CD8-positive, alpha-beta memory T cell (primary cell): ENCODE data around the gene ATXN1L. TPM values are rescaled to one million over a fixed set of nuclear protein-coding genes. Genes with fewer than 3 reads are reported as not detected.
A peak's percentile ranks its signal among the peaks of the same experiment; 100 is the strongest.
"Not testable (repeated sequence)": the region's sequence is repeated elsewhere in the genome, so short reads cannot be mapped to it uniquely, and the experiment has no call there.

Source experiments
- CTCF ChIA-PET: fragments of 350-600 bp; sonication (Branson Sonifier 250); formaldehyde crosslinking; loops from one replicate; lab custom pipeline; 2021; ENCODE audit warnings: antibody characterized with exemption; lab: Charles Lee
- POLR2A ChIA-PET: fragments of 350-600 bp; sonication (Branson Sonifier 250); formaldehyde crosslinking; loops from one replicate; lab custom pipeline; 2021; ENCODE audit warnings: antibody characterized with exemption; lab: Charles Lee
- DNase-seq, 5 donors: peaks; one replicate each; pipeline versions ENCODE4 v3.0.0 to v3.0.0-alpha.2; 2020 to 2022; ENCODE audit warnings: mixed read lengths in 1 of 5
- H3K27ac ChIP-seq: one replicate; pipeline ENCODE4 v1.7.0; 2013; ENCODE audit warnings: low read depth, mild to moderate bottlenecking, low read length, moderate library complexity
- H3K27me3 ChIP-seq: 2 replicates; pipeline ENCODE4 v1.7.0; 2013; ENCODE audit warnings: low read length, mild to moderate bottlenecking; ENCODE audit not compliant: insufficient read depth, poor library complexity, severe bottlenecking
- H3K36me3 ChIP-seq: 2 replicates; pipeline ENCODE4 v1.7.0; 2013; ENCODE audit warnings: mild to moderate bottlenecking, low read length, moderate library complexity; ENCODE audit not compliant: insufficient read depth
- H3K4me1 ChIP-seq: 2 replicates; pipeline ENCODE4 v1.7.0; 2013; ENCODE audit warnings: mild to moderate bottlenecking, low read length, moderate library complexity; ENCODE audit not compliant: insufficient read depth
- H3K4me3 ChIP-seq: 2 replicates; pipeline ENCODE4 v1.7.0; 2013; ENCODE audit warnings: mild to moderate bottlenecking, low read length
- H3K9me3 ChIP-seq: 2 replicates; pipeline ENCODE4 v1.7.0; 2013; ENCODE audit warnings: mild to moderate bottlenecking, low read length
- H3K27ac Mint-ChIP-seq, 8 donors: one replicate each; pipeline ENCODE4 v1.8.0; 2020 to 2021; ENCODE audit warnings: mixed read lengths in 8 of 8, mild to moderate bottlenecking in 6 of 8, inconsistent platforms in 3 of 8, moderate library complexity in 3 of 8
- H3K27me3 Mint-ChIP-seq, 2 donors: one replicate each; pipeline ENCODE4 v1.8.0; 2020 to 2021; ENCODE audit warnings: mixed read lengths in 2 of 2, mild to moderate bottlenecking in 1 of 2, moderate library complexity in 1 of 2
- H3K36me3 Mint-ChIP-seq, 3 donors: one replicate each; pipeline ENCODE4 v1.8.0; 2020 to 2021; ENCODE audit warnings: mixed read lengths in 3 of 3, inconsistent platforms in 1 of 3, mild to moderate bottlenecking in 1 of 3
- H3K4me1 Mint-ChIP-seq, 3 donors: one replicate each; pipeline ENCODE4 v1.8.0; 2020 to 2021; ENCODE audit warnings: mixed read lengths in 3 of 3, inconsistent platforms in 1 of 3, mild to moderate bottlenecking in 1 of 3
- H3K4me3 Mint-ChIP-seq, 7 donors: one replicate each; pipeline ENCODE4 v1.8.0; 2020 to 2021; ENCODE audit warnings: mixed read lengths in 7 of 7, mild to moderate bottlenecking in 6 of 7, moderate library complexity in 4 of 7, inconsistent platforms in 2 of 7
- H3K9me3 Mint-ChIP-seq, 5 donors: one replicate each; pipeline ENCODE4 v1.8.0; 2020 to 2022; ENCODE audit warnings: mixed read lengths in 5 of 5, mild to moderate bottlenecking in 3 of 5, moderate library complexity in 2 of 5, inconsistent platforms in 1 of 5
- polyA plus RNA-seq: library from polyadenylated mRNA; unstranded; fragments of 300-500 nt; fragmentation: Illumina TruSeq; gene quantifications from one replicate; pipeline ENCODE4 v1.2.3, GENCODE V29; 2021
- total RNA-seq, 2 experiments: library from RNA; stranded (reverse); gene quantifications; one replicate each; pipeline ENCODE4 v1.2.3, GENCODE V29; 2021

The ATXN1L gene, protein sequence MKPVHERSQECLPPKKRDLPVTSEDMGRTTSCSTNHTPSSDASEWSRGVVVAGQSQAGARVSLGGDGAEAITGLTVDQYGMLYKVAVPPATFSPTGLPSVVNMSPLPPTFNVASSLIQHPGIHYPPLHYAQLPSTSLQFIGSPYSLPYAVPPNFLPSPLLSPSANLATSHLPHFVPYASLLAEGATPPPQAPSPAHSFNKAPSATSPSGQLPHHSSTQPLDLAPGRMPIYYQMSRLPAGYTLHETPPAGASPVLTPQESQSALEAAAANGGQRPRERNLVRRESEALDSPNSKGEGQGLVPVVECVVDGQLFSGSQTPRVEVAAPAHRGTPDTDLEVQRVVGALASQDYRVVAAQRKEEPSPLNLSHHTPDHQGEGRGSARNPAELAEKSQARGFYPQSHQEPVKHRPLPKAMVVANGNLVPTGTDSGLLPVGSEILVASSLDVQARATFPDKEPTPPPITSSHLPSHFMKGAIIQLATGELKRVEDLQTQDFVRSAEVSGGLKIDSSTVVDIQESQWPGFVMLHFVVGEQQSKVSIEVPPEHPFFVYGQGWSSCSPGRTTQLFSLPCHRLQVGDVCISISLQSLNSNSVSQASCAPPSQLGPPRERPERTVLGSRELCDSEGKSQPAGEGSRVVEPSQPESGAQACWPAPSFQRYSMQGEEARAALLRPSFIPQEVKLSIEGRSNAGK
- 10 to 100 TPM; 16.9 to 19.7 TPM for total RNA-seq
- polyA plus RNA-seq = 11.9 TPM

DNA sequence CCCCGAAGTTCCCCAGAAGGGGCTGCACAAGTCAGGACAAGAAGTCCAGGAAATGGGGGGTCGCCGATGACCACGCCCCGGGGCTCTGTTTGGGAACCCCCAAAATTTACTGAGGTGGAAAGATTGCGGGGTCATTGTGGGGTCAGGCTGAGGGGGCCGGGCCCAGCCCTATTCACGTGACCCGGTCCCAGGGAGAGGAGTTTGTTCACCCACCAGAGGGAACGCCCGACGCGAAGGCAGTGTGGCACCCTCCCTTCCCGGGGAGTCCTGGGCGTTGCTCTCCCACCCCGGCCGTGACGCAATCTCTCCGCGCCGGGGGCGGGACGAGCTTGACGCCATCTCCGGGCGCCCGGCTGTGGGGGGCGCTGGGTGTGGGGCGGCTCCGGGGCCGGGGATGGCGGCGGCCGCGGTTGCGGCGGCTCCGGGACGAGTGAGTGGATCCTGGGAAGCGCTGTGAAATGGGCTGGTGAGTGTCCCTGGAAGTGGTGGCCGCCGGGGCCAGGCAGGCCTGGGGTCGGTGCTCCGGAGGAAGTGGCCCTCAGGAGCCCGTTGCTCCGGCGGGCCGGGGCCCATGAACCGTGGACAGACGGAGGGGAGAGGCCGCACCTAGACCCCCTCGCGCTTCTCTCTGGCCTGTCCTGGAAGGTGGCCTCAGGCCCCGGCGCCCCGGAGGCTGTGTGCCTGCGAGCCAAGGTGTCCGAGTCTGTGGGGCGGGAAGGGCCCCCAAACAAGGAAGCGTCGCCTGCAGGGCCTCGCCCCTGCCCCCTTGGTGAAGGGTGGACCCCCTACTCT lies at the start of gene ATXN1L:
Gene ATXN1L, plus strand, starts transcription at position 338 of the 792 bp plus-strand sequence. CDS start 3,765 bp downstream, outside the sequence.
- Mint-ChIP-seq H3K27me3 (no peaks in the 10 kb centered on the region), H3K36me3 (peaks cover 11 to 44% (median 18%) of the 10 kb centered on the region in 3 donors), H3K27ac (peak within 1 kb of the TSS; percentile 91 to 98 (median 96)), H3K9me3 (no peaks in the 10 kb centered on the region), H3K4me3 (peak within 1 kb of the TSS; percentile 91 to 97 (median 94)), H3K4me1 (peaks cover 34 to 50% (median 43%) of the 10 kb centered on the region in 3 donors)
- no peaks in the 10 kb centered on the region for H3K27me3 ChIP-seq
- DNase-seq = peak; percentile 88 to 95 (median 92)
- H3K4me3 ChIP-seq = peak within 1 kb of the TSS; percentile 97
- ChIA-PET CTCF (interaction anchor here (1.0 to 3.4 kb wide), 5 partner anchors 10 to 48 kb away, joined by 3 to 22 read pairs (median 3); no protein-coding TSS in a partner anchor), POLR2A (interaction anchor here (0.7 to 2.8 kb wide), 5 partner anchors 10 to 50 kb away, joined by 3 to 19 read pairs (median 9); partner anchors contain the start of genes AP1G1 and IST1)
- H3K4me1 ChIP-seq = peaks cover 17% of the 10 kb centered on the region
- H3K9me3 ChIP-seq = no peaks in the 10 kb centered on the region
- H3K36me3 ChIP-seq = peaks cover 27% of the 10 kb centered on the region
- H3K27ac ChIP-seq = peak within 1 kb of the TSS; percentile 90

DNA sequence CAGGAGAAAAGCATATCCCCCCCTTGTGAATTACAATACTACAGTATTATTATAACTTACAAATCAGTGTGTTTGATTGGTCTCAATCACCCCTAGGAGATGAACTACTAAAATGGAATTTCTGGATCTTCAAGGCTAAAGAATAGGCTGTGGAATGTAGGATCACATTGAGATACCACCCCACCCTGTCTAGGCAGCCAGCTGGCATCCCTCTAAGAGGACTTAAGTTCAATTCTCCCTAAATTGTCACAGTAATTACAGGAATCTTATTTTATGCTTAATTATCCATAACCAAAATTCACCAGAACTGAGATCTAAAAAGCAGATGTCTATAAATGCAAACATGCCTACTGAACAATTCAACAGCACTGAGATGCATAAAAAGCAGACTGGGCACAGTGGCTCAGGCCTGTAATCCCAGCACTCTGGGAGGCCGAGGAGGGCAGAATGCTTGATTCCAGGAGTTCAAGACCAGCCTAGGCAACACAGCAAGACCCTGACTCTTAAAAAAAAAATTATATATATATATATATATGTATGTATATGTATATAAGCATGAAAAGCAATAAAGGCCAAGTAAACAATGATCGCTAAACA lies 49.2 kb upstream of the ATXN1L start:
- peak overlapping the region in 7 of 8 donors; percentile 17 to 72 (median 48) for H3K27ac Mint-ChIP-seq
- no peaks in the 10 kb centered on the region for H3K9me3 Mint-ChIP-seq
- no peak overlapping the region for H3K4me3 Mint-ChIP-seq
- no peak overlapping the region for H3K27ac ChIP-seq
- POLR2A ChIA-PET = no interaction called here
- H3K4me3 ChIP-seq = no peak overlapping the region
- peaks cover 48 to 74% (median 66%) of the 10 kb centered on the region in 3 donors for H3K4me1 Mint-ChIP-seq
- CTCF ChIA-PET = no interaction called here
- H3K36me3 Mint-ChIP-seq = peaks cover 0 to 47% (median 2%) of the 10 kb centered on the region in 3 donors
- peaks cover 34% of the 10 kb centered on the region for H3K4me1 ChIP-seq
- no peaks in the 10 kb centered on the region for H3K27me3 ChIP-seq
- H3K9me3 ChIP-seq = no peaks in the 10 kb centered on the region
- H3K36me3 ChIP-seq = peaks cover 6% of the 10 kb centered on the region
- no peaks in the 10 kb centered on the region for H3K27me3 Mint-ChIP-seq
- DNase-seq = no peak

DNA sequence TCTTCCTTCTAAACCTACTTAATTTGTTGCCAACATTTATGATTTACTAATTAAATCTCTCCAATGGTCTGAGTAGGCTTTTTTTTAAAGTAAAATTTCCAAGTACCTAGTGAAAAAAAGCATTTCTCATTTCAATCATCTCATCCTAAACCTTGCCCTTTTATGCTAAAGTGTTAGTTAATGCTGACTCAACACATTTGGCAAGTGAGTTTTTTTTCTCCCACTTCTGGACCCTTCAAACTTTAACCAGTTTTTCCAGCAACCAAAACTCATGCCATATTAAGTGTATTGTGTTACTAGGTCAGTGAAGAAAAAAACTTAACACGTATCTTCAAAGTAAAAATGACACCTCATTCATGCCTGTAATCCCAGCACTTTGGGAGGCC lies 42.5 kb upstream of the ATXN1L start:
- ChIA-PET CTCF (no interaction called here), POLR2A (no interaction called here)
- Mint-ChIP-seq H3K27ac (peak overlapping the region in 4 of 8 donors; percentile 47 to 91 (median 59)), H3K4me3 (peak overlapping the region in 1 of 7 donors; percentile 42), H3K36me3 (peaks cover 0 to 43% (median 0%) of the 10 kb centered on the region in 3 donors), H3K4me1 (peaks cover 27 to 62% (median 41%) of the 10 kb centered on the region in 3 donors), H3K27me3 (no peaks in the 10 kb centered on the region), H3K9me3 (no peaks in the 10 kb centered on the region)
- no peaks in the 10 kb centered on the region for H3K27me3 ChIP-seq
- no peak for DNase-seq
- peaks cover 22% of the 10 kb centered on the region for H3K4me1 ChIP-seq
- no peaks in the 10 kb centered on the region for H3K9me3 ChIP-seq
- no peak overlapping the region for H3K27ac ChIP-seq
- peaks cover 6% of the 10 kb centered on the region for H3K36me3 ChIP-seq
- no peak overlapping the region for H3K4me3 ChIP-seq

DNA sequence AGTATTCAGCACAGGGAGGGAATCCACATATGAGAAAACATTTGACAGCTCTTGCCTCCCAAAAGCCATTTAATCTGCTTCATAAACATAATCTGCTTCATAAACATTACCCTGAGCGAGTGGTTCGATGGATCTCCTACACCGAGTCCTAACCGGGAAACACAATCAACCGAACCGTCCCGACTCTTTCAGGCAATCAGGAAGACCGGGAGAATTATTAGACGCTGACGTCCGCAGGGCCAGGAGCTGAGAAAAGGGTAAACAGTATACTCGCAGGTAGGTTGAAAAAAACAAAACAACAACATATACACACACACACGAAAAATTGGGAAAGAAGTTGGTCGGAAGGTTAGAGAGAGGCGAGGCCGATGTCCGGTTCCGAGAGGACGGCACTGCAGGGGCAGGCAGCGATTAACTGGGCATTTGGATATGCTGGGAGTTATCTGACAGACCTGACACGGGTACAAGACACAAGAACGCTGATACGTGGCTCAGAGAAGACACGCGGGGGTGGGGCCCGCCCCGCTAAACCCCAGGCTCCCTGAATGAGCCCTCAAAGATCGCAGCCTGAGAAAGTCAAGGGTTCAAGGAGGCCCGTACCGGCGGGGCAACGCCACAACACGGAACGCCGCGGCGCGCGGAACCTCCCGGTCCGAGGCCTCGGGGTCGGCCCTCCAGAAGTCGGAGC lies 37.7 kb upstream of the ATXN1L start:
- Histone ChIP-seq H3K27ac (peak overlapping the region; percentile 97), H3K9me3 (no peaks in the 10 kb centered on the region), H3K4me3 (peak overlapping the region; percentile 90), H3K36me3 (no peaks in the 10 kb centered on the region), H3K27me3 (no peaks in the 10 kb centered on the region), H3K4me1 (peaks cover 30% of the 10 kb centered on the region)
- Mint-ChIP-seq H3K27ac (peak overlapping the region; percentile 97 to 100 (median 100)), H3K4me3 (peak overlapping the region; percentile 90 to 100 (median 95)), H3K9me3 (no peaks in the 10 kb centered on the region), H3K4me1 (peaks cover 28 to 62% (median 43%) of the 10 kb centered on the region in 3 donors), H3K36me3 (peaks cover 0 to 34% (median 0%) of the 10 kb centered on the region in 3 donors), H3K27me3 (peaks cover 0 to 5% of the 10 kb centered on the region in 2 donors)
- CTCF ChIA-PET = interaction anchor here (1.1 to 6.3 kb wide), 6 partner anchors 35 to 100 kb away, joined by 3 to 44 read pairs (median 4); no protein-coding TSS in a partner anchor
- DNase-seq = peak in 1 of 5 donors; percentile 9
- POLR2A ChIA-PET = interaction anchor here (0.7 to 3.6 kb wide), 8 partner anchors 37 to 243 kb away, joined by 3 to 43 read pairs (median 8); partner anchors contain the start of genes ATXN1L, IST1 and ZNF821

DNA sequence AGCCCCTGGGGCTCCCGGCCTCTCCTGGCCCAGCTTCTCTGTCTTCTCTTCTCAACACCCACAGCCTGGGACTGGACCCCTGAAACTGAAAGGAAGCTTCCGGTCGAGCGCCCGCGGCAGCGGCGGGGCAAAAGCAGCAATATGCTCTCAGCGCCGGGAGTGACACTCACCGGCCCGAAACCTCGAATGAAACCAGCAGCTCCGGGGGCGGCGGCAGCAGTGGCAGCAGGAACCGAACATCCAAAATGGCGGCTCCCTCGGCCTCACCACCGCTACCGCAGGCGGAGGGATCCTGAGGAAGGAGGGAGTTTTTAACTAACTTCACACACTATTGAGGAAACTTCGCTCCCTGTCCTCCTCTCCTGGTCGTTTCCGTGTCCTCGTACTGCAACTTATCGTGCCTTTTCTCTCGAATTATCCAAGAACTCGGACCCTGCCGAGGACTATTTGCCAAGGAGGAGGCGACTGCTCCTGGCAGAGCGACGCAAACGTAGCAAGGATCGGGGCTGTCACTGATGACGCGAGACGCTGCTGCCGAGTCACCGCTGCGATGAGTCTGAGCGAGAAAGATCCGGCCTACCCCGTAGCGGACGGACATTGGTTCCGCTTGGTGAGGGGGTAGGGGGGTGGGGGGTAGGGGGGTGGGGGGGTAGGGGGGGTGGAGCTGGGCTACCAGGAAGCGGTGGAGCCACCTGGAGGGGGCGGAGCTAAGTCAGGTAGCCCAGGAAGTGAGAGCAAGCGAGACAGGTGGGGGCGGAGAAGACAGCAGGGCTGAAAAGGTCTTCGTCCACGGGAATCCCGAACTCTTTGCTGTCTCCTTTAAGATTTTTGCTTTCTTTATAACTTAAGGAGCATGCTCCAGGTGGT lies 37.0 kb upstream of the ATXN1L start, which contains the start of gene AP1G1:
Gene AP1G1, minus strand, starts transcription at position 242 of the 867 bp plus-strand sequence. CDS start 19,355 bp downstream, outside the sequence.
- H3K27ac ChIP-seq = peak within 1 kb of the TSS; percentile 97
- Mint-ChIP-seq H3K27ac (peak within 1 kb of the TSS; percentile 97 to 100 (median 100)), H3K4me1 (peaks cover 24 to 57% (median 38%) of the 10 kb centered on the region in 3 donors), H3K36me3 (peaks cover 0 to 30% (median 0%) of the 10 kb centered on the region in 3 donors), H3K27me3 (peaks cover 0 to 5% of the 10 kb centered on the region in 2 donors), H3K9me3 (no peaks in the 10 kb centered on the region), H3K4me3 (peak within 1 kb of the TSS; percentile 90 to 100 (median 95))
- H3K36me3 ChIP-seq = no peaks in the 10 kb centered on the region
- ChIA-PET POLR2A (interaction anchor here (0.5 to 3.6 kb wide), 11 partner anchors 36 to 244 kb away, joined by 3 to 43 read pairs (median 5); partner anchors contain the start of genes ATXN1L, IST1 and ZNF821), CTCF (interaction anchor here (0.7 to 6.3 kb wide), 7 partner anchors 34 to 99 kb away, joined by 3 to 44 read pairs (median 4); no protein-coding TSS in a partner anchor)
- peaks cover 30% of the 10 kb centered on the region for H3K4me1 ChIP-seq
- peak; percentile 88 to 98 (median 93) for DNase-seq
- H3K9me3 ChIP-seq = no peaks in the 10 kb centered on the region
- H3K27me3 ChIP-seq = no peaks in the 10 kb centered on the region
- H3K4me3 ChIP-seq = peak within 1 kb of the TSS; percentile 90

DNA sequence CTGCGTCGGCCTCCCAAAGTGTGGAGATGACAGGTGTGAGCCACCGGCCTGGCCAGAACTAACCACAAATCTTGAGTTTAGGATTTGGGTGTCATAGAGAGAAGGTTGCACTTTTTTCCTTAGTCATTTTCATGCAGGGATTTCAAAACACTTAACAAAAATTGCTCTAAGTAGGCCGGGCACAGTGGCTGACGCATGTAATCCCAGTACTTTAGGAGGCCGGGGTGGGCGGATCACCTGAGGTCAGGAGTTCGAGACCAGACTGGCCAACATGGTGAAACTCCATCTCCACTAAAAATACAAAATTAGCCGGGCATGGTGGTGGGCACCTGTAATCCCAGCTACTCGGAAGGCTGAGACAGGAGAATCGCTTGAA lies 35.6 kb upstream of the ATXN1L start:
- not testable (repeated sequence) for H3K27me3 Mint-ChIP-seq, H3K36me3 ChIP-seq, H3K9me3 ChIP-seq, H3K27ac ChIP-seq, H3K27me3 ChIP-seq, H3K9me3 Mint-ChIP-seq, DNase-seq, H3K4me3 ChIP-seq
- Mint-ChIP-seq H3K27ac (peak overlapping the region; percentile 51 to 100 (median 98)), H3K36me3 (peaks cover 0 to 28% (median 0%) of the 10 kb centered on the region in 3 donors), H3K4me1 (peaks cover 24 to 45% (median 38%) of the 10 kb centered on the region in 3 donors), H3K4me3 (peak overlapping the region in 5 of 7 donors; percentile 54 to 99 (median 93))
- ChIA-PET CTCF (interaction anchor here (1.3 to 6.3 kb wide), 4 partner anchors 31 to 84 kb away, joined by 4 to 44 read pairs (median 6); no protein-coding TSS in a partner anchor), POLR2A (interaction anchor here (0.6 to 3.6 kb wide), 3 partner anchors 72 to 85 kb away, joined by 4 to 43 read pairs (median 26); partner anchors contain the start of genes IST1 and ZNF821)
- peaks cover 30% of the 10 kb centered on the region for H3K4me1 ChIP-seq
